BJ (cell line): ENCODE results near the gene TAOK2. TPM values are rescaled to one million over a fixed set of nuclear protein-coding genes. Genes with fewer than 3 reads are reported as not detected.

ENCODE experiments used
- CTCF ChIA-PET: fragments of 350-600 bp; formaldehyde crosslinking; extraction: SDS; loops from one replicate; lab custom pipeline; 2021; ENCODE audit warnings: antibody characterized with exemption, inconsistent platforms; lab: Yijun Ruan, JAX
- POLR2A ChIA-PET: fragments of 300-600 bp; sonication (Branson Sonifier 250); formaldehyde crosslinking; extraction: SDS; loops from one replicate; lab custom pipeline; 2021; ENCODE audit warnings: antibody characterized with exemption; lab: Charles Lee
- DNase-seq: peaks from one replicate; pipeline ENCODE4 v3.0.0-alpha.2; 2011; ENCODE audit warnings: low read depth
- H3K27me3 ChIP-seq: 2 replicates; pipeline ENCODE4 v1.6.0; 2011; ENCODE audit warnings: low read length; ENCODE audit not compliant: control insufficient read depth, insufficient read depth
- H3K36me3 ChIP-seq: 2 replicates; pipeline ENCODE4 v1.5.1; 2011; ENCODE audit warnings: low read length; ENCODE audit not compliant: control insufficient read depth, insufficient read depth
- H3K4me3 ChIP-seq: 2 replicates; pipeline ENCODE4 v1.5.1; 2011; ENCODE audit warnings: low read depth, mild to moderate bottlenecking, control low read depth, low read length
- CTCF ChIP-seq: IDR thresholded peaks from 2 replicates; pipeline ENCODE4 v1.5.1; 2011; ENCODE audit warnings: low read depth, mild to moderate bottlenecking, control low read depth, inconsistent platforms, low read length, moderate library complexity; ENCODE audit not compliant: insufficient read depth
- polyA minus RNA-seq: library from RNA; depleted of rRNA, polyadenylated mRNA; stranded (reverse); fragments of >200 nt; gene quantifications from 2 replicates; pipeline ENCODE4 v1.2.3, GENCODE V29; 2011; rRNA and poly(A)+ RNA removed
- polyA plus RNA-seq: library from polyadenylated mRNA; depleted of rRNA; stranded (reverse); fragments of >200 nt; gene quantifications from 2 replicates; pipeline ENCODE4 v1.2.3, GENCODE V29; 2011; rRNA removed

Gene TAOK2
- 17.4 and 24.3 TPM in 2 replicates for polyA plus RNA-seq
- polyA minus RNA-seq = 19.0 and 25.8 TPM in 2 replicates

GRCh38 chr16:29973384-29974246, at the start of gene TAOK2:
Gene TAOK2 (plus strand): TSS chr16:29973868. CDS start chr16:29977773, 3,905 bp downstream.
- CTCF ChIA-PET = interaction anchor here (0.8 to 1.7 kb wide), 3 partner anchors 12 to 67 kb away, joined by 3 to 5 read pairs (median 3); partner anchors contain the start of gene TMEM219
- peak within 1 kb of the TSS; percentile 83 for H3K4me3 ChIP-seq
- DNase-seq = peak; percentile 99
- H3K36me3 ChIP-seq = peaks cover 18% of the 10 kb centered on the region
- POLR2A ChIA-PET = interaction anchor here (0.6 to 1.0 kb wide), 6 partner anchors 11 to 153 kb away, joined by 3 to 9 read pairs (median 5); partner anchors contain the start of genes KCTD13, MVP and TMEM219
- H3K27me3 ChIP-seq = no peaks in the 10 kb centered on the region
- TF ChIP-seq CTCF = no peak

GRCh38 chr16:29925105-29925756, 48.4 kb upstream of the TAOK2 start:
- Histone ChIP-seq H3K36me3 (no peaks in the 10 kb centered on the region; the same call in 1 of the 2 replicates), H3K27me3 (no peaks in the 10 kb centered on the region), H3K4me3 (peak overlapping the region; percentile 64)
- POLR2A ChIA-PET = interaction anchor here (0.6 to 1.5 kb wide), 3 partner anchors 19 to 67 kb away, joined by 3 to 13 read pairs (median 5); partner anchors contain the start of gene TAOK2
- DNase-seq = no peak
- TF ChIP-seq CTCF = no peak
- CTCF ChIA-PET = interaction anchor here (1.1 to 2.6 kb wide), 7 partner anchors 9 to 96 kb away, joined by 3 to 14 read pairs (median 5); partner anchors contain the start of gene TMEM219

GRCh38 chr16:29925781-29926710, 47.6 kb upstream of the TAOK2 start, which contains the start of gene KCTD13:
Gene KCTD13 (minus strand): TSS chr16:29926226. CDS start chr16:29926033, 193 bp downstream.
- no peaks in the 10 kb centered on the region; the same call in 1 of the 2 replicates for H3K36me3 ChIP-seq
- no peaks in the 10 kb centered on the region for H3K27me3 ChIP-seq
- TF ChIP-seq CTCF = no peak
- POLR2A ChIA-PET = interaction anchor here (0.6 to 1.5 kb wide), 3 partner anchors 18 to 68 kb away, joined by 3 to 13 read pairs (median 5); partner anchors contain the start of gene TAOK2
- CTCF ChIA-PET = interaction anchor here (0.6 to 2.6 kb wide), 10 partner anchors 10 to 493 kb away, joined by 3 to 14 read pairs (median 4); partner anchors contain the start of gene TMEM219
- DNase-seq = peak; percentile 30
- peak within 1 kb of the TSS; percentile 64 for H3K4me3 ChIP-seq

- no peaks in the 10 kb centered on the region for H3K27me3 ChIP-seq
- POLR2A ChIA-PET = interaction anchor here (0.6 to 1.5 kb wide), 2 partner anchors 17 to 47 kb away, joined by 5 to 15 read pairs; partner anchors contain the start of gene TAOK2
- DNase-seq = no peak
- no peaks in the 10 kb centered on the region; the same call in 1 of the 2 replicates for H3K36me3 ChIP-seq
- TF ChIP-seq CTCF = no peak
- CTCF ChIA-PET = interaction anchor here (0.6 to 2.6 kb wide), 8 partner anchors 10 to 493 kb away, joined by 3 to 14 read pairs (median 4); no protein-coding TSS in a partner anchor
- H3K4me3 ChIP-seq = peak overlapping the region; percentile 64
Observed at GRCh38 chr16:29926711-29927052, 47.0 kb upstream of the TAOK2 start.
